ENCODE results near the gene YBEY. TPM values are rescaled to one million over a fixed set of nuclear protein-coding genes. Genes with fewer than 3 reads are reported as not detected.
A peak's percentile ranks its signal among the peaks of the same experiment; 100 is the strongest.

Gene YBEY
- total and polyA plus RNA-seq, 2 of the 13 experiments (the other 11 are each of a cell fraction or from before 2014, with no cell fraction given): 6.5 to 8.9 TPM

DNA sequence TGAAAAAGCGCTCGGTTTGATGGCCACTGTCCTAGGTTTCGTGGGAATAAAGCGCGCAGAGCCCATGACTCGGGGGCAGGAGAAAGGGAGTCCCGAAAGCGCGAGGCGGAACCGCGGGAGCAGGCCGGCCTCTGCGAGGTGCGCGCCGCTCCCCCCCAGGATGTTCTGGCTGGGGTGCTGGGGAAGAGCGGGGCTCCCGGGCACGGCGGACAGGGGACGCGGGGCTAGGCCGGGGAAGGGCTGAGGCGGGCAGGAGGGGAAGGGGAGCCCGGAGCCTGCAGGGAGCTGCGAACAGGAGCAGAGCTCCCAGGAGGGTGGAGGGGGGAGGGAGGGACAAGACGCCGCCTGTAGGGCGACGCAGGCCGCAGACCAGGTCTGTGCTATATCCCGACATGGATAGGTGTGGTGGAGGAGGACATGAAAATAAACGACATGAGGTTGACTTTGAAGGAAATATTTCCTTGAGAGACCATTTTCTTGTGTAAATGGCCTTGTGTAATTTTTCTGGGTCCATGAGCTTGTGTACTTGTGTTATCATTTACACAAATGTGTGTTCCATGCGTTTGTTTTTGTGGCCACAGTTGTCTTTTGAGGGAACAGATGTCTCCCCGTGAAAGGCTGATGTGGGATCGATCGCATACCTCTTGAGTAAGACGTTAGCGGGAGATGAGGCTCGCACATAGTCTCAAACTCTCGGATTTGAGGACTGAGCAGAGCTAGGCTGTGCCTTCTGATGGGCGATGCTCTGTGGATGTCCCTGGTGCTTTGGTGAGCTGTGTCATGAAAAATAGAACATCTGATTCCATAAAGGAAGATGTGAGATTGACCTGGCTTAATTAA lies 39.2 kb downstream of the YBEY start (continued):
- TF ChIP-seq MAFK (conservative IDR thresholded peaks at IDR 0.05 in 1 of 2, IDR thresholded peaks at IDR 0.05 in 1 of 2; ENCODE audit: low read length in 2 of 2): no peak
- TF ChIP-seq, protein P1, sequence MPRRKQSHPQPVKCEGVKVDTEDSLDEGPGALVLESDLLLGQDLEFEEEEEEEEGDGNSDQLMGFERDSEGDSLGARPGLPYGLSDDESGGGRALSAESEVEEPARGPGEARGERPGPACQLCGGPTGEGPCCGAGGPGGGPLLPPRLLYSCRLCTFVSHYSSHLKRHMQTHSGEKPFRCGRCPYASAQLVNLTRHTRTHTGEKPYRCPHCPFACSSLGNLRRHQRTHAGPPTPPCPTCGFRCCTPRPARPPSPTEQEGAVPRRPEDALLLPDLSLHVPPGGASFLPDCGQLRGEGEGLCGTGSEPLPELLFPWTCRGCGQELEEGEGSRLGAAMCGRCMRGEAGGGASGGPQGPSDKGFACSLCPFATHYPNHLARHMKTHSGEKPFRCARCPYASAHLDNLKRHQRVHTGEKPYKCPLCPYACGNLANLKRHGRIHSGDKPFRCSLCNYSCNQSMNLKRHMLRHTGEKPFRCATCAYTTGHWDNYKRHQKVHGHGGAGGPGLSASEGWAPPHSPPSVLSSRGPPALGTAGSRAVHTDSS (CRISPR knock-in tag; conservative IDR thresholded peaks at IDR 0.05): no peak
- TF ChIP-seq, protein P2, sequence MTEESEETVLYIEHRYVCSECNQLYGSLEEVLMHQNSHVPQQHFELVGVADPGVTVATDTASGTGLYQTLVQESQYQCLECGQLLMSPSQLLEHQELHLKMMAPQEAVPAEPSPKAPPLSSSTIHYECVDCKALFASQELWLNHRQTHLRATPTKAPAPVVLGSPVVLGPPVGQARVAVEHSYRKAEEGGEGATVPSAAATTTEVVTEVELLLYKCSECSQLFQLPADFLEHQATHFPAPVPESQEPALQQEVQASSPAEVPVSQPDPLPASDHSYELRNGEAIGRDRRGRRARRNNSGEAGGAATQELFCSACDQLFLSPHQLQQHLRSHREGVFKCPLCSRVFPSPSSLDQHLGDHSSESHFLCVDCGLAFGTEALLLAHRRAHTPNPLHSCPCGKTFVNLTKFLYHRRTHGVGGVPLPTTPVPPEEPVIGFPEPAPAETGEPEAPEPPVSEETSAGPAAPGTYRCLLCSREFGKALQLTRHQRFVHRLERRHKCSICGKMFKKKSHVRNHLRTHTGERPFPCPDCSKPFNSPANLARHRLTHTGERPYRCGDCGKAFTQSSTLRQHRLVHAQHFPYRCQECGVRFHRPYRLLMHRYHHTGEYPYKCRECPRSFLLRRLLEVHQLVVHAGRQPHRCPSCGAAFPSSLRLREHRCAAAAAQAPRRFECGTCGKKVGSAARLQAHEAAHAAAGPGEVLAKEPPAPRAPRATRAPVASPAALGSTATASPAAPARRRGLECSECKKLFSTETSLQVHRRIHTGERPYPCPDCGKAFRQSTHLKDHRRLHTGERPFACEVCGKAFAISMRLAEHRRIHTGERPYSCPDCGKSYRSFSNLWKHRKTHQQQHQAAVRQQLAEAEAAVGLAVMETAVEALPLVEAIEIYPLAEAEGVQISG (CRISPR knock-in tag; IDR thresholded peaks at IDR 0.05): no peak
- TF ChIP-seq ZNF549 (CRISPR knock-in tag; IDR thresholded peaks at IDR 0.05): no peak
- TF ChIP-seq ZNF460 (CRISPR knock-in tag; IDR thresholded peaks at IDR 0.05; ENCODE audit: borderline replicate concordance): no peak
- TF ChIP-seq, protein P3, sequence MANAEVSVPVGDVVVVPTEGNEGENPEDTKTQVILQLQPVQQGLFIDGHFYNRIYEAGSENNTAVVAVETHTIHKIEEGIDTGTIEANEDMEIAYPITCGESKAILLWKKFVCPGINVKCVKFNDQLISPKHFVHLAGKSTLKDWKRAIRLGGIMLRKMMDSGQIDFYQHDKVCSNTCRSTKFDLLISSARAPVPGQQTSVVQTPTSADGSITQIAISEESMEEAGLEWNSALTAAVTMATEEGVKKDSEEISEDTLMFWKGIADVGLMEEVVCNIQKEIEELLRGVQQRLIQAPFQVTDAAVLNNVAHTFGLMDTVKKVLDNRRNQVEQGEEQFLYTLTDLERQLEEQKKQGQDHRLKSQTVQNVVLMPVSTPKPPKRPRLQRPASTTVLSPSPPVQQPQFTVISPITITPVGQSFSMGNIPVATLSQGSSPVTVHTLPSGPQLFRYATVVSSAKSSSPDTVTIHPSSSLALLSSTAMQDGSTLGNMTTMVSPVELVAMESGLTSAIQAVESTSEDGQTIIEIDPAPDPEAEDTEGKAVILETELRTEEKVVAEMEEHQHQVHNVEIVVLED (CRISPR knock-in tag; IDR thresholded peaks at IDR 0.05; ENCODE audit: borderline replicate concordance): no peak
- TF ChIP-seq, protein P4, sequence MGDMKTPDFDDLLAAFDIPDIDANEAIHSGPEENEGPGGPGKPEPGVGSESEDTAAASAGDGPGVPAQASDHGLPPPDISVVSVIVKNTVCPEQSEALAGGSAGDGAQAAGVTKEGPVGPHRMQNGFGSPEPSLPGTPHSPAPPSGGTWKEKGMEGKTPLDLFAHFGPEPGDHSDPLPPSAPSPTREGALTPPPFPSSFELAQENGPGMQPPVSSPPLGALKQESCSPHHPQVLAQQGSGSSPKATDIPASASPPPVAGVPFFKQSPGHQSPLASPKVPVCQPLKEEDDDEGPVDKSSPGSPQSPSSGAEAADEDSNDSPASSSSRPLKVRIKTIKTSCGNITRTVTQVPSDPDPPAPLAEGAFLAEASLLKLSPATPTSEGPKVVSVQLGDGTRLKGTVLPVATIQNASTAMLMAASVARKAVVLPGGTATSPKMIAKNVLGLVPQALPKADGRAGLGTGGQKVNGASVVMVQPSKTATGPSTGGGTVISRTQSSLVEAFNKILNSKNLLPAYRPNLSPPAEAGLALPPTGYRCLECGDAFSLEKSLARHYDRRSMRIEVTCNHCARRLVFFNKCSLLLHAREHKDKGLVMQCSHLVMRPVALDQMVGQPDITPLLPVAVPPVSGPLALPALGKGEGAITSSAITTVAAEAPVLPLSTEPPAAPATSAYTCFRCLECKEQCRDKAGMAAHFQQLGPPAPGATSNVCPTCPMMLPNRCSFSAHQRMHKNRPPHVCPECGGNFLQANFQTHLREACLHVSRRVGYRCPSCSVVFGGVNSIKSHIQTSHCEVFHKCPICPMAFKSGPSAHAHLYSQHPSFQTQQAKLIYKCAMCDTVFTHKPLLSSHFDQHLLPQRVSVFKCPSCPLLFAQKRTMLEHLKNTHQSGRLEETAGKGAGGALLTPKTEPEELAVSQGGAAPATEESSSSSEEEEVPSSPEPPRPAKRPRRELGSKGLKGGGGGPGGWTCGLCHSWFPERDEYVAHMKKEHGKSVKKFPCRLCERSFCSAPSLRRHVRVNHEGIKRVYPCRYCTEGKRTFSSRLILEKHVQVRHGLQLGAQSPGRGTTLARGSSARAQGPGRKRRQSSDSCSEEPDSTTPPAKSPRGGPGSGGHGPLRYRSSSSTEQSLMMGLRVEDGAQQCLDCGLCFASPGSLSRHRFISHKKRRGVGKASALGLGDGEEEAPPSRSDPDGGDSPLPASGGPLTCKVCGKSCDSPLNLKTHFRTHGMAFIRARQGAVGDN (CRISPR knock-in tag; IDR thresholded peaks at IDR 0.05): peak; percentile 43
- no peak for TF ChIP-seq U2AF2 (IDR thresholded peaks at IDR 0.05; ENCODE audit: low read depth, low read length)
- TF ChIP-seq ZNF10 (CRISPR knock-in tag; IDR thresholded peaks at IDR 0.05; ENCODE audit: borderline replicate concordance, low read depth): no peak
- TF ChIP-seq MATR3 (CRISPR knock-in tag; IDR thresholded peaks at IDR 0.05): no peak
- no peak for TF ChIP-seq EZH2 (conservative IDR thresholded peaks at IDR 0.05; ENCODE audit: low read depth, low read length)
- TF ChIP-seq ZNF724P (CRISPR knock-in tag; IDR thresholded peaks at IDR 0.05; ENCODE audit: borderline replicate concordance): 0 out of 2 replicates have a peak, but pooled peaks have one; percentile 19
- TF ChIP-seq ZNF232 (CRISPR knock-in tag; IDR thresholded peaks at IDR 0.05; ENCODE audit: borderline replicate concordance): no peak
- no peak for TF ChIP-seq MYNN (CRISPR knock-in tag; IDR thresholded peaks at IDR 0.05; ENCODE audit: low read depth)
- TF ChIP-seq NPAS2 (CRISPR knock-in tag; IDR thresholded peaks at IDR 0.05; ENCODE audit: borderline replicate concordance): no peak
- TF ChIP-seq, protein P5, sequence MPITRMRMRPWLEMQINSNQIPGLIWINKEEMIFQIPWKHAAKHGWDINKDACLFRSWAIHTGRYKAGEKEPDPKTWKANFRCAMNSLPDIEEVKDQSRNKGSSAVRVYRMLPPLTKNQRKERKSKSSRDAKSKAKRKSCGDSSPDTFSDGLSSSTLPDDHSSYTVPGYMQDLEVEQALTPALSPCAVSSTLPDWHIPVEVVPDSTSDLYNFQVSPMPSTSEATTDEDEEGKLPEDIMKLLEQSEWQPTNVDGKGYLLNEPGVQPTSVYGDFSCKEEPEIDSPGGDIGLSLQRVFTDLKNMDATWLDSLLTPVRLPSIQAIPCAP (CRISPR knock-in tag; IDR thresholded peaks at IDR 0.05; ENCODE audit: low read depth): no peak
- TF ChIP-seq ZFP90 (CRISPR knock-in tag; IDR thresholded peaks at IDR 0.05; ENCODE audit: borderline replicate concordance): no peak
